Spleen (tissue), 11 donors: ENCODE measurements around the gene MED13. TPM values are rescaled to one million over a fixed set of nuclear protein-coding genes. Genes with fewer than 3 reads are reported as not detected.

Experiments used
- DNase-seq: peaks from one replicate; pipeline ENCODE4 v3.0.0-alpha.2; 2020
- H3K27ac ChIP-seq, 8 donors: fragments of 200-600 bp; sonication (generic) in 7 of 8; 1 replicate in 4 of 8; 2 replicates in 4 of 8; pipeline versions ENCODE4 v1.5.0 to v1.8.0; 2016 to 2021; ENCODE audit warnings: inconsistent platforms in 4 of 8, mild to moderate bottlenecking in 4 of 8, moderate library complexity in 1 of 8
- H3K27me3 ChIP-seq, 7 donors: fragments of 200-600 bp; sonication (generic) in 6 of 7; replicated peaks in 1 of 7; 1 replicate in 4 of 7; 2 replicates in 3 of 7; pipeline versions ENCODE4 v1.5.0 to v1.8.0; 2016 to 2021; ENCODE audit warnings: inconsistent platforms in 3 of 7, mild to moderate bottlenecking in 1 of 7
- H3K36me3 ChIP-seq, 6 donors: fragments of 200-600 bp; sonication (generic) in 5 of 6; 1 replicate in 4 of 6; 2 replicates in 2 of 6; pipeline versions ENCODE4 v1.5.0 to v1.8.0; 2016 to 2021; ENCODE audit warnings: inconsistent platforms in 2 of 6
- H3K4me1 ChIP-seq, 6 donors: fragments of 200-600 bp; sonication (generic) in 5 of 6; 1 replicate in 3 of 6; 2 replicates in 3 of 6; pipeline versions ENCODE4 v1.5.0 to v1.8.0; 2016 to 2021; ENCODE audit warnings: inconsistent platforms in 3 of 6
- H3K4me3 ChIP-seq, 8 donors: fragments of 200-600 bp; sonication (generic) in 7 of 8; 1 replicate in 4 of 8; 2 replicates in 4 of 8; pipeline versions ENCODE4 v1.5.0 to v1.8.0; 2016 to 2021; ENCODE audit warnings: inconsistent platforms in 4 of 8, mild to moderate bottlenecking in 4 of 8, moderate library complexity in 2 of 8
- H3K9me3 ChIP-seq, 8 donors: fragments of 200-600 bp; sonication (generic) in 7 of 8; 1 replicate in 4 of 8; 2 replicates in 4 of 8; pipeline versions ENCODE4 v1.5.0 to v1.8.0; 2016 to 2021; ENCODE audit warnings: inconsistent platforms in 4 of 8
- CTCF ChIP-seq, 11 experiments: fragments of 200-600 bp in 7 of 11; fragments of 450-650 bp in 4 of 11; sonication (generic) in 4 of 11; IDR thresholded peaks in 8 of 11; conservative IDR thresholded peaks in 3 of 11; 1 replicate in 7 of 11; 2 replicates in 4 of 11; pipeline versions ENCODE4 v1.4.0 to v1.8.0; 2016 to 2021; ENCODE audit warnings: antibody characterized with exemption in 11 of 11, inconsistent platforms in 4 of 11, mild to moderate bottlenecking in 1 of 11
- POLR2A ChIP-seq, 3 donors: fragments of 450-650 bp; IDR thresholded peaks; one replicate each; pipeline ENCODE4 v1.5.1; 2017; ENCODE audit warnings: antibody characterized with exemption in 3 of 3, mild to moderate bottlenecking in 1 of 3
- POLR2AphosphoS5 ChIP-seq, 3 donors: sonication (generic); formaldehyde crosslinking; IDR thresholded peaks; one replicate each; pipeline ENCODE4 v1.5.1; 2017; ENCODE audit warnings: antibody characterized with exemption in 3 of 3
- WGBS, 5 donors: extraction: QIAGEN DNeasy Blood & Tissue Kit in 3 of 5; methylation state at CpG; one replicate each; pipeline versions ENCODE4 v1.1.5 to v1.1.7; 2013 to 2018; 5-methylcytosine and 5-hydroxymethylcytosine counted together
- intact Hi-C: fragments of 100-400 bp; cut with DNase I; formaldehyde crosslinking; loops from one replicate; pipeline ENCODE4 v1.15.0; 2023; ENCODE audit warnings: low total_unique reads
- polyA plus RNA-seq, 3 donors: library from polyadenylated mRNA; stranded (reverse); fragments of 200-250 nt; gene quantifications; one replicate each; pipeline ENCODE4 v1.2.1, GENCODE V29; 2013
- total RNA-seq, 7 donors: library from RNA; depleted of rRNA in 3 of 7; stranded (reverse); fragments of >200 nt in 3 of 7; fragmentation: NEBNext Ultra II Directional in 4 of 7; extraction: Animal tissue kit (Norgen Biotek cat#: 25700) in 4 of 7; gene quantifications; one replicate each; pipeline versions ENCODE4 v1.1.0 to v1.2.1, GENCODE V29; 2016 to 2021
- donor health status: healthy with polysubstance abuse.
- donor health status: DM: no; HTN: no; CAD: no; lungs with moderate emphysema.
- donor health status: DM: no; HTN: no; CAD: no.
- donor health status: Bipolar disorder and iron deficiency.
- donor health status: healthy.
- donor health status: DM: no; HTN: no; CAD: no.
- donor health status: DM: yes; HTN: yes; CAD: no.

The MED13 gene
- total and polyA plus RNA-seq, 10 donors = 4.0 to 104 (median 79.8) TPM

GRCh38 chr17:61981323-61981722 lies 83.8 kb downstream of the MED13 start:
- H3K9me3 ChIP-seq = no peaks in the 10 kb centered on the region
- no peak overlapping the region for H3K27ac ChIP-seq
- H3K4me1 ChIP-seq = no peaks in the 10 kb centered on the region
- H3K4me3 ChIP-seq = no peak overlapping the region
- TF ChIP-seq POLR2A (IDR thresholded peaks at IDR 0.05) = no peak
- no peak for TF ChIP-seq POLR2AphosphoS5 (IDR thresholded peaks at IDR 0.05)
- no peak for TF ChIP-seq CTCF (IDR thresholded peaks at IDR 0.05 in 8 of 11, conservative IDR thresholded peaks at IDR 0.05 in 3 of 11)
- no peaks in the 10 kb centered on the region for H3K27me3 ChIP-seq
- DNase-seq = no peak
- intact Hi-C loops = no loop called here
- H3K36me3 ChIP-seq = peaks cover 0 to 100% (median 70%) of the 10 kb centered on the region in 6 donors

GRCh38 chr17:61980535-61980934 lies 84.5 kb downstream of the MED13 start:
- WGBS, 5 donors = 91 to 97% (median 95%) methylated on average over 5 of the region's 5 CpGs
- H3K36me3 ChIP-seq = peaks cover 0 to 100% (median 69%) of the 10 kb centered on the region in 6 donors
- DNase-seq = no peak
- no peaks in the 10 kb centered on the region for H3K27me3 ChIP-seq
- no peak for TF ChIP-seq POLR2AphosphoS5 (IDR thresholded peaks at IDR 0.05)
- no peak for TF ChIP-seq CTCF (IDR thresholded peaks at IDR 0.05 in 8 of 11, conservative IDR thresholded peaks at IDR 0.05 in 3 of 11)
- TF ChIP-seq POLR2A (IDR thresholded peaks at IDR 0.05) = no peak
- H3K9me3 ChIP-seq = no peaks in the 10 kb centered on the region
- no peak overlapping the region for H3K27ac ChIP-seq
- H3K4me1 ChIP-seq = peaks cover 0 to 4% (median 0%) of the 10 kb centered on the region in 6 donors
- intact Hi-C loops = no loop called here
- H3K4me3 ChIP-seq = no peak overlapping the region

- Histone ChIP-seq H3K9me3 (no peaks in the 10 kb centered on the region), H3K36me3 (peaks cover 0 to 100% (median 46%) of the 10 kb centered on the region in 6 donors), H3K27me3 (no peaks in the 10 kb centered on the region), H3K4me3 (no peak overlapping the region), H3K27ac (no peak overlapping the region), H3K4me1 (peaks cover 0 to 19% (median 0%) of the 10 kb centered on the region in 6 donors)
- WGBS, 5 donors = 94 to 99% (median 96%) methylated on average over 7 of the region's 7 CpGs
- no peak for DNase-seq
- TF ChIP-seq CTCF (IDR thresholded peaks at IDR 0.05 in 8 of 11, conservative IDR thresholded peaks at IDR 0.05 in 3 of 11) = no peak
- no peak for TF ChIP-seq POLR2A (IDR thresholded peaks at IDR 0.05)
- no peak for TF ChIP-seq POLR2AphosphoS5 (IDR thresholded peaks at IDR 0.05)
- intact Hi-C loops = no loop called here
Measured at GRCh38 chr17:61974115-61974514, 91.0 kb downstream of the MED13 start.

GRCh38 chr17:61972311-61972710 lies 92.8 kb downstream of the MED13 start:
- TF ChIP-seq POLR2A (IDR thresholded peaks at IDR 0.05) (no peak), CTCF (IDR thresholded peaks at IDR 0.05 in 8 of 11, conservative IDR thresholded peaks at IDR 0.05 in 3 of 11) (no peak)
- peaks cover 0 to 100% (median 51%) of the 10 kb centered on the region in 6 donors for H3K36me3 ChIP-seq
- no peaks in the 10 kb centered on the region for H3K9me3 ChIP-seq
- no peak overlapping the region for H3K4me3 ChIP-seq
- H3K27ac ChIP-seq = no peak overlapping the region
- intact Hi-C loops = no loop called here
- H3K27me3 ChIP-seq = no peaks in the 10 kb centered on the region
- H3K4me1 ChIP-seq = peaks cover 0 to 19% (median 0%) of the 10 kb centered on the region in 6 donors
- no peak for DNase-seq
